ENCODE results near the gene GALT. TPM values are rescaled to one million over a fixed set of nuclear protein-coding genes. Genes with fewer than 3 reads are reported as not detected.

The GALT gene
- total and polyA plus RNA-seq, 2 of the 13 experiments (the other 11 are each of a cell fraction or from before 2014, with no cell fraction given): 40.4 to 46.3 TPM

DNA sequence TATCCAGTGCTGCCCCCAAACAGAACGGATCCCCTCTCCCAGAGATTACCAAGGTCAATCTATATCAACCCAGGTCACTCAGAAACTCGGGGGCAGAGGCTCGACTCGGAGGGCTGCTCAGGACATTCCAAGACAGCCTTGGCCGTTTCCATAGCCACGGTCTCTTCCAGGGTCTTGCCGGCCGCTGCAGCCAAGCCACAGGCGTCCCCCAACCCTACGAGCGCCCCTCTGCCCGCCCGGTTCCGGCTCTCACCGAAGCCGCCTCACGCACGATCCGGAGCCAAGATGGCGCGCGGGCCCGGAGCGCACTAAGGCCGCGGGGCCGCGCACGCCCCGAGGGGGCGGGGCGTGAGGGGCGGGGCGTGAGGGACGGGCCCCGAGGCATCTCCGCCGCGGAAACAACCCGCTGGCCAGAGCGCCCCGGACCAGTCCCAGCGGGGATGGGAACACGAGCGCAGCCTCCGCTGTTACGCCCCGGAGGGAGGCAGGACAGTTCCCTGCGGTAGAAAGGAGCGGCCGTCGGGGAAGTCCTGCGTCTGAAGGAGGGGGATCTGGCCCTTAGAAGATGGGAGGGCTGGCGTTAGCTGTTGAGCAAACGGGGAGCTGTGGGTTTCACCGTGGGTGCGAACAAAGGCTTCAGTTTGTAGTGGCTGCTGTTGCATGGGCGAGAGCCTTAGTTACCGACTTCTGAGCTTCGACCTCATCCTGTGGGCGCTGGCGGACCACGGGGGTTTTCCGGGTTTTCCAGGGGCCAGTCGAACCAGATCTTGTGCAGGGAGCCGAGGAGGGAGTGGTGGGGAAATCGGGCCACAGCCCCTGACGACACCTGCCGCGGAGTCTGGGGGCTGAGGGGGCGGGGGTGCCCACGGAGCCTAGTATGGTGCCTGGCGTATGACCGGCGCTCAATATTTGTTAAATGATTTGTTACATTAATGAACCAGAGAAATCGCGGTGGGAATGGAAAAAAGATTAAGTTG lies 34.4 kb upstream of the GALT start, which contains the start of gene RPP25L (continued):
- TF ChIP-seq ZBTB37 (CRISPR knock-in tag; IDR thresholded peaks at IDR 0.05) (no peak), TP53 (CRISPR knock-in tag; conservative IDR thresholded peaks at IDR 0.05) (no peak), TFDP1 (CRISPR knock-in tag; IDR thresholded peaks at IDR 0.05; ENCODE audit: borderline replicate concordance) (no peak), AFF4 (CRISPR knock-in tag; IDR thresholded peaks at IDR 0.05) (no peak), HDAC6 (IDR thresholded peaks at IDR 0.05; ENCODE audit: low read depth, low read length) (no peak), EEA1 (CRISPR knock-in tag; IDR thresholded peaks at IDR 0.05; ENCODE audit: borderline replicate concordance) (no peak; the same call in 1 of the 2 replicates), ARHGAP35 (CRISPR knock-in tag; IDR thresholded peaks at IDR 0.05; ENCODE audit: borderline replicate concordance) (no peak), TSC22D2 (CRISPR knock-in tag; IDR thresholded peaks at IDR 0.05; ENCODE audit: borderline replicate concordance) (no peak; the same call in 1 of the 2 replicates), ZNF33B (CRISPR knock-in tag; IDR thresholded peaks at IDR 0.05) (no peak), POGZ (CRISPR knock-in tag; IDR thresholded peaks at IDR 0.05) (no peak; the same call in 1 of the 2 replicates), SIX1 (CRISPR knock-in tag; IDR thresholded peaks at IDR 0.05; ENCODE audit: borderline replicate concordance) (no peak), ZNF251 (CRISPR knock-in tag; IDR thresholded peaks at IDR 0.05) (no peak), ZFP90 (CRISPR knock-in tag; IDR thresholded peaks at IDR 0.05; ENCODE audit: borderline replicate concordance) (no peak)
- TF ChIP-seq, protein P1, sequence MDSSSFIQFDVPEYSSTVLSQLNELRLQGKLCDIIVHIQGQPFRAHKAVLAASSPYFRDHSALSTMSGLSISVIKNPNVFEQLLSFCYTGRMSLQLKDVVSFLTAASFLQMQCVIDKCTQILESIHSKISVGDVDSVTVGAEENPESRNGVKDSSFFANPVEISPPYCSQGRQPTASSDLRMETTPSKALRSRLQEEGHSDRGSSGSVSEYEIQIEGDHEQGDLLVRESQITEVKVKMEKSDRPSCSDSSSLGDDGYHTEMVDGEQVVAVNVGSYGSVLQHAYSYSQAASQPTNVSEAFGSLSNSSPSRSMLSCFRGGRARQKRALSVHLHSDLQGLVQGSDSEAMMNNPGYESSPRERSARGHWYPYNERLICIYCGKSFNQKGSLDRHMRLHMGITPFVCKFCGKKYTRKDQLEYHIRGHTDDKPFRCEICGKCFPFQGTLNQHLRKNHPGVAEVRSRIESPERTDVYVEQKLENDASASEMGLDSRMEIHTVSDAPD (CRISPR knock-in tag; IDR thresholded peaks at IDR 0.05): no peak
- TF ChIP-seq, protein P2, sequence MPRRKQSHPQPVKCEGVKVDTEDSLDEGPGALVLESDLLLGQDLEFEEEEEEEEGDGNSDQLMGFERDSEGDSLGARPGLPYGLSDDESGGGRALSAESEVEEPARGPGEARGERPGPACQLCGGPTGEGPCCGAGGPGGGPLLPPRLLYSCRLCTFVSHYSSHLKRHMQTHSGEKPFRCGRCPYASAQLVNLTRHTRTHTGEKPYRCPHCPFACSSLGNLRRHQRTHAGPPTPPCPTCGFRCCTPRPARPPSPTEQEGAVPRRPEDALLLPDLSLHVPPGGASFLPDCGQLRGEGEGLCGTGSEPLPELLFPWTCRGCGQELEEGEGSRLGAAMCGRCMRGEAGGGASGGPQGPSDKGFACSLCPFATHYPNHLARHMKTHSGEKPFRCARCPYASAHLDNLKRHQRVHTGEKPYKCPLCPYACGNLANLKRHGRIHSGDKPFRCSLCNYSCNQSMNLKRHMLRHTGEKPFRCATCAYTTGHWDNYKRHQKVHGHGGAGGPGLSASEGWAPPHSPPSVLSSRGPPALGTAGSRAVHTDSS (CRISPR knock-in tag; conservative IDR thresholded peaks at IDR 0.05): no peak
- TF ChIP-seq, protein P3, sequence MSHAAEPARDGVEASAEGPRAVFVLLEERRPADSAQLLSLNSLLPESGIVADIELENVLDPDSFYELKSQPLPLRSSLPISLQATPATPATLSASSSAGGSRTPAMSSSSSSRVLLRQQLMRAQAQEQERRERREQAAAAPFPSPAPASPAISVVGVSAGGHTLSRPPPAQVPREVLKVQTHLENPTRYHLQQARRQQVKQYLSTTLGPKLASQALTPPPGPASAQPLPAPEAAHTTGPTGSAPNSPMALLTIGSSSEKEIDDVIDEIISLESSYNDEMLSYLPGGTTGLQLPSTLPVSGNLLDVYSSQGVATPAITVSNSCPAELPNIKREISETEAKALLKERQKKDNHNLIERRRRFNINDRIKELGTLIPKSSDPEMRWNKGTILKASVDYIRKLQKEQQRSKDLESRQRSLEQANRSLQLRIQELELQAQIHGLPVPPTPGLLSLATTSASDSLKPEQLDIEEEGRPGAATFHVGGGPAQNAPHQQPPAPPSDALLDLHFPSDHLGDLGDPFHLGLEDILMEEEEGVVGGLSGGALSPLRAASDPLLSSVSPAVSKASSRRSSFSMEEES (CRISPR knock-in tag; IDR thresholded peaks at IDR 0.05): 0 out of 2 replicates have a peak, but pooled peaks have one; percentile 23

Data from HepG2 (cell line).